ENCODE results near the gene LMNA. TPM values are rescaled to one million over a fixed set of nuclear protein-coding genes. Genes with fewer than 3 reads are reported as not detected.

LMNA gene
- total RNA-seq, 1 experiment from 2014 or later: 51.0 TPM

DNA sequence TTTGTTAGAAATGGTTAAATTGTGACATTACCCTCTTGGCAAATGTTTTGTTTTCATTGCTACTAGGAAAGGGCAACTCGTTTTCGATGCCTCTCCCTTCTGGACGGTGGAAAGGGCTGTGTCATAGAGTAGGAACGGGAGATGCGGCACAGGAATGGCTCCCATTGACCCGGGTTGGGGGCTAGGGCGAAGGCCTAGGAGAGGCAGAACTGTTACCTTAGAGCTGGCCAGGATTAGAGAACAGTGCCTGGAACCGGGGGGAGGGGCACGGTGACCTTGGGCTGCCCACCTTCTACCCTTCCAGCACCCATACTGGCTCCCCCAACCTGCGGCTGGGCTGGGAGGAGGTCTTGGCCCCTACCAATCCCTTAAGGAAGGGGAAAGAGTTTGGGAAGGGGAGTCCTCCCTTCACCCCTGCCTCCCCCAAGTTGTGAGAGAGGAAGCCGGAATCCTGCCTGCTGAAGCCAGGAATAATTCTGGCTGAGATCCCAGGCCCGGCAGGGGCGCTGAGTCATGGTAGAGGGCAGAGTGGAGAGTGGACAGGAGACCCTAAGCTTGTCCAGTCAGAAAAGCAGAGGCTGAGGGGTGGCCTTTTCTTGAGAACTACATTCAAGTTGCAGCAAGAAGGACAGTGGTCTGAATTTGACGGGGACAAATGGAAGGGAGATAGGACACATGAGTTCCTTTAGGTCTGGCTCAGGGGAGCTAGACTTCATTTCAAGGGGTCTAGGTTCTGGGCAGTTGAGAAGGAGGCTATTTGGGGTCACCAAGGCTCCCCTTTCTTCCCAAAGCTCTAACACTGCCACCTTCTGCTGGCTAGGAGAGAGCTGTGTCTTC, 8.2 kb downstream of the LMNA start:
- H3K9me3 Mint-ChIP-seq: no peaks in the 10 kb centered on the region
- Histone ChIP-seq H2BK20ac (ENCODE audit: low read depth, low read length, poor library complexity, severe bottlenecking) (no peak overlapping the region), H3K27me3 (ENCODE audit: insufficient read depth, low read length) (no peaks in the 10 kb centered on the region), H3K4me1 (ENCODE audit: insufficient read depth, low read length) (peaks cover 5% of the 10 kb centered on the region; the same call in 1 of the 2 replicates), H3K9ac (ENCODE audit: extremely low read depth, insufficient read length, low read length) (no peak overlapping the region), H2BK12ac (ENCODE audit: insufficient read length, low read depth, low read length) (peak overlapping the region; percentile 71), H4K20me1 (ENCODE audit: control insufficient read depth, insufficient read depth, insufficient read length) (no peaks in the 10 kb centered on the region), H3K23me2 (ENCODE audit: insufficient read length, low read depth, low read length, poor library complexity, severe bottlenecking) (no peaks in the 10 kb centered on the region), H3K27ac (ENCODE audit: insufficient read length, low read depth, low read length) (peak overlapping the region; percentile 71), H4K5ac (ENCODE audit: insufficient read length, low read depth, low read length) (no peak overlapping the region), H2BK5ac (ENCODE audit: insufficient read length, low read length) (no peak overlapping the region), H3K18ac (ENCODE audit: insufficient read length, low read depth, low read length) (peak overlapping the region; percentile 85), H3K56ac (ENCODE audit: insufficient read length, low read depth, low read length) (no peak overlapping the region), H4K8ac (replicated peaks; ENCODE audit: insufficient read length, low read depth, low read length) (no peak overlapping the region), H2AK5ac (ENCODE audit: insufficient read length, low read length) (no peak overlapping the region), H2BK15ac (ENCODE audit: low read depth, low read length) (no peak overlapping the region), H3K14ac (ENCODE audit: insufficient read depth, low read length) (peak overlapping the region; percentile 42), H3K23ac (ENCODE audit: insufficient read length, low read depth, low read length) (no peak overlapping the region), H3K79me2 (ENCODE audit: insufficient read depth, low read length) (no peaks in the 10 kb centered on the region), H3K4me2 (ENCODE audit: insufficient read depth, insufficient read length, low read length) (peak overlapping the region; percentile 17), H4K91ac (ENCODE audit: insufficient read length, low read depth, low read length) (peak overlapping the region; percentile 60), H3K79me1 (ENCODE audit: insufficient read depth, low read depth, low read length, poor library complexity, severe bottlenecking) (no peaks in the 10 kb centered on the region), H2BK120ac (ENCODE audit: low read depth, low read length, poor library complexity, severe bottlenecking) (no peak overlapping the region), H2AFZ (ENCODE audit: low read length) (no peak overlapping the region), H3K9me3 (ENCODE audit: control insufficient read depth, low read depth, low read length) (no peaks in the 10 kb centered on the region), H3T11ph (ENCODE audit: low read length) (no peak overlapping the region), H3K4ac (ENCODE audit: low read depth, low read length) (no peak overlapping the region)
- no peaks in the 10 kb centered on the region for H3K27me3 Mint-ChIP-seq (ENCODE audit: low read depth)
- TF ChIP-seq, protein P1, sequence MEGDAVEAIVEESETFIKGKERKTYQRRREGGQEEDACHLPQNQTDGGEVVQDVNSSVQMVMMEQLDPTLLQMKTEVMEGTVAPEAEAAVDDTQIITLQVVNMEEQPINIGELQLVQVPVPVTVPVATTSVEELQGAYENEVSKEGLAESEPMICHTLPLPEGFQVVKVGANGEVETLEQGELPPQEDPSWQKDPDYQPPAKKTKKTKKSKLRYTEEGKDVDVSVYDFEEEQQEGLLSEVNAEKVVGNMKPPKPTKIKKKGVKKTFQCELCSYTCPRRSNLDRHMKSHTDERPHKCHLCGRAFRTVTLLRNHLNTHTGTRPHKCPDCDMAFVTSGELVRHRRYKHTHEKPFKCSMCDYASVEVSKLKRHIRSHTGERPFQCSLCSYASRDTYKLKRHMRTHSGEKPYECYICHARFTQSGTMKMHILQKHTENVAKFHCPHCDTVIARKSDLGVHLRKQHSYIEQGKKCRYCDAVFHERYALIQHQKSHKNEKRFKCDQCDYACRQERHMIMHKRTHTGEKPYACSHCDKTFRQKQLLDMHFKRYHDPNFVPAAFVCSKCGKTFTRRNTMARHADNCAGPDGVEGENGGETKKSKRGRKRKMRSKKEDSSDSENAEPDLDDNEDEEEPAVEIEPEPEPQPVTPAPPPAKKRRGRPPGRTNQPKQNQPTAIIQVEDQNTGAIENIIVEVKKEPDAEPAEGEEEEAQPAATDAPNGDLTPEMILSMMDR (conservative IDR thresholded peaks at IDR 0.05): no peak
- no CpG with 5 or more reads among the region's 14 CpGs for WGBS (ENCODE audit: extremely low coverage, insufficient read length, low lambda C conversion rate)
- H3K36me3 Mint-ChIP-seq (ENCODE audit: insufficient read depth in 1 of 3, low read depth in 3 of 3): peaks cover 0 to 10% (median 3%) of the 10 kb centered on the region in 3 experiments; a peak in 4 of 7 replicates
- DNase-seq: no peak
- peak overlapping the region; percentile 82 to 98 (median 93) for H3K27ac Mint-ChIP-seq
- peak overlapping the region; percentile 18 to 36 for H3K4me3 Mint-ChIP-seq
- peaks cover 57 to 66% of the 10 kb centered on the region in 2 experiments for H3K4me1 Mint-ChIP-seq

Measured in H9 (cell line).